ENCODE measurements around the gene FRMD3.

FRMD3 gene

DNA sequence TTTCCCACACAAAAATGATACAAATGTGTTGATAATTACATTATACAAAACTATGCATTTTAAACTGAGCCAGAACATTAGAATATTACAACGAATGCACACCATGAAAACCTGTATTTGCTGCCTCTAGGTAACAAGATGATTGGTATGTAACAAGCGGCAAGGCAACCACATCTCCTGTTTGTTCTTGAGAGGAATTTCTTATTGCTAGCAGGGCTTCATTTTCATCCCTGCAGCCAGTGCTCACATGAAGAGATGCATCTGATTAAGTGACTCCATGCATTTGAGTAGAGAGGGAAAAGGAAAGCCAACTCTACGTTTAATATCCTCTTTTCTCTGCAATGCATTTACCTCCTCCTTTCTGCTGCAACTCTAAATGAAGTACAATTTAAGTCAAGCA, 36.6 kb downstream of the FRMD3 start:
- DNase-seq (ENCODE audit: extremely low read depth, low read depth): no peak
- no peak for TF ChIP-seq CTCF (IDR thresholded peaks at IDR 0.05; ENCODE audit: low read depth, low read length, missing control alignments)
- H3K4me3 ChIP-seq (replicated peaks; ENCODE audit: low read depth, low read length): no peak overlapping the region

- no peak overlapping the region for H3K4me3 ChIP-seq (replicated peaks; ENCODE audit: low read depth, low read length)
- no peak for TF ChIP-seq CTCF (IDR thresholded peaks at IDR 0.05; ENCODE audit: low read depth, low read length, missing control alignments)
- no peak for DNase-seq (ENCODE audit: extremely low read depth, low read depth)
Observed at GRCh38 chr9:83497441-83497840, 40.8 kb downstream of the FRMD3 start.

- DNase-seq (ENCODE audit: extremely low read depth, low read depth): no peak
- TF ChIP-seq CTCF (IDR thresholded peaks at IDR 0.05; ENCODE audit: low read depth, low read length, missing control alignments): no peak
- no peak overlapping the region for H3K4me3 ChIP-seq (replicated peaks; ENCODE audit: low read depth, low read length)
Observed at GRCh38 chr9:83491995-83492394, 46.2 kb downstream of the FRMD3 start.

- no peak for TF ChIP-seq CTCF (IDR thresholded peaks at IDR 0.05; ENCODE audit: low read depth, low read length, missing control alignments)
- H3K4me3 ChIP-seq (replicated peaks; ENCODE audit: low read depth, low read length): no peak overlapping the region
- DNase-seq (ENCODE audit: extremely low read depth, low read depth): no peak
Observed at GRCh38 chr9:83491413-83491812, 46.8 kb downstream of the FRMD3 start.

DNA sequence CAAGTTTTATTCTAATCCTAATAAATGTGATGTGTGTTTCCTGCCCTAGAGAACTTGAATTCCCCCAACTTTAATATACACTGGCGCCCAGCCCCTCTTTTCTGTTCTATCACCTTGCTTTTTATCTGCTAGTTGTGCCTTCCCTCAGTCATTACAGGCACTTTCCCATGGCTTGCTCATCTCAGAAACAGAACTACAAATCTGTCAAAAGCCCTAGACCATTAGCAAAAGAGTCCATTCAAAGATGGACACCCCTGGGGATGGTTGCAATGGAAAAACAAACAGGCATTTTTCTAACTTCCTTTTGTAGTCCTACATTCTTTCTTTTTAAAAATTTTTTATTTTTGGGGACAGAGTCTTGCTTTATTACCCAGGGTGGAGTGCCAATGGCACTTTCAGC, 48.2 kb downstream of the FRMD3 start:
- DNase-seq (ENCODE audit: extremely low read depth, low read depth): no peak
- TF ChIP-seq CTCF (IDR thresholded peaks at IDR 0.05; ENCODE audit: low read depth, low read length, missing control alignments): no peak
- no peak overlapping the region for H3K4me3 ChIP-seq (replicated peaks; ENCODE audit: low read depth, low read length)

GRCh38 chr9:83484990-83485389, 53.2 kb downstream of the FRMD3 start:
- no peak overlapping the region for H3K4me3 ChIP-seq (replicated peaks; ENCODE audit: low read depth, low read length)
- DNase-seq (ENCODE audit: extremely low read depth, low read depth): no peak
- no peak for TF ChIP-seq CTCF (IDR thresholded peaks at IDR 0.05; ENCODE audit: low read depth, low read length, missing control alignments)

GRCh38 chr9:83483223-83483622, 55.0 kb downstream of the FRMD3 start:
- H3K4me3 ChIP-seq (replicated peaks; ENCODE audit: low read depth, low read length): no peak overlapping the region
- TF ChIP-seq CTCF (IDR thresholded peaks at IDR 0.05; ENCODE audit: low read depth, low read length, missing control alignments): no peak
- DNase-seq (ENCODE audit: extremely low read depth, low read depth): no peak

Data from HFF-Myc (cell line).